Stimulated activated CD8-positive, alpha-beta memory T cell treated with anti-CD3 and anti-CD28 coated beads, Interleukin-15, amount 100 ng/mL, for 1 hour (primary cell): ENCODE results near the gene COL2A1.

Experiments
- DNase-seq: peaks from one replicate; pipeline ENCODE4 v3.0.0-alpha.2; 2020; ENCODE audit warnings: low read depth

Gene COL2A1

GRCh38 chr12:48030173-48030650 is 25.9 kb upstream of the COL2A1 start:
- no peak for DNase-seq

GRCh38 chr12:48029491-48030172 is 25.4 kb upstream of the COL2A1 start:
- DNase-seq = no peak

GRCh38 chr12:48028541-48029431 is 24.5 kb upstream of the COL2A1 start:
- DNase-seq = no peak

- no peak for DNase-seq
Observed at GRCh38 chr12:48027183-48028002, 23.1 kb upstream of the COL2A1 start.

- DNase-seq = no peak
Observed at GRCh38 chr12:48026060-48026827, 22.0 kb upstream of the COL2A1 start.

GRCh38 chr12:48025281-48025680 is 21.0 kb upstream of the COL2A1 start:
- no peak for DNase-seq

GRCh38 chr12:48024735-48025134 is 20.5 kb upstream of the COL2A1 start:
- no peak for DNase-seq

GRCh38 chr12:48023386-48023785 is 19.1 kb upstream of the COL2A1 start:
- no peak for DNase-seq

- no peak for DNase-seq
Observed at GRCh38 chr12:48022676-48023385, 18.6 kb upstream of the COL2A1 start.

- no peak for DNase-seq
Observed at GRCh38 chr12:48022180-48022521, 17.9 kb upstream of the COL2A1 start.

GRCh38 chr12:48021485-48022179 is 17.4 kb upstream of the COL2A1 start:
- DNase-seq = no peak

GRCh38 chr12:48019639-48020265 is 15.5 kb upstream of the COL2A1 start:
- no peak for DNase-seq

- no peak for DNase-seq
Observed at GRCh38 chr12:48018618-48018995, 14.3 kb upstream of the COL2A1 start.

- DNase-seq = no peak
Observed at GRCh38 chr12:48017921-48018617, 13.8 kb upstream of the COL2A1 start.

GRCh38 chr12:48017496-48017895 is 13.2 kb upstream of the COL2A1 start:
- no peak for DNase-seq

- no peak for DNase-seq
Observed at GRCh38 chr12:48016373-48017020, 12.2 kb upstream of the COL2A1 start.

GRCh38 chr12:48015954-48016353 is 11.7 kb upstream of the COL2A1 start:
- DNase-seq = no peak

- no peak for DNase-seq
Observed at GRCh38 chr12:48015129-48015528, 10.9 kb upstream of the COL2A1 start.

GRCh38 chr12:48013287-48013686 is 9.0 kb upstream of the COL2A1 start:
- no peak for DNase-seq
